Activated CD4-positive, alpha-beta T cell treated with anti-CD3 and anti-CD28 coated beads, Interleukin-2, amount 50 U/mL, for 4 hours (primary cell): ENCODE data around the gene ZNRD2.

ENCODE experiments used
- DNase-seq, 2 experiments: peaks; one replicate each; pipeline ENCODE4 v3.0.0-alpha.2; 2020

ZNRD2 gene

DNA sequence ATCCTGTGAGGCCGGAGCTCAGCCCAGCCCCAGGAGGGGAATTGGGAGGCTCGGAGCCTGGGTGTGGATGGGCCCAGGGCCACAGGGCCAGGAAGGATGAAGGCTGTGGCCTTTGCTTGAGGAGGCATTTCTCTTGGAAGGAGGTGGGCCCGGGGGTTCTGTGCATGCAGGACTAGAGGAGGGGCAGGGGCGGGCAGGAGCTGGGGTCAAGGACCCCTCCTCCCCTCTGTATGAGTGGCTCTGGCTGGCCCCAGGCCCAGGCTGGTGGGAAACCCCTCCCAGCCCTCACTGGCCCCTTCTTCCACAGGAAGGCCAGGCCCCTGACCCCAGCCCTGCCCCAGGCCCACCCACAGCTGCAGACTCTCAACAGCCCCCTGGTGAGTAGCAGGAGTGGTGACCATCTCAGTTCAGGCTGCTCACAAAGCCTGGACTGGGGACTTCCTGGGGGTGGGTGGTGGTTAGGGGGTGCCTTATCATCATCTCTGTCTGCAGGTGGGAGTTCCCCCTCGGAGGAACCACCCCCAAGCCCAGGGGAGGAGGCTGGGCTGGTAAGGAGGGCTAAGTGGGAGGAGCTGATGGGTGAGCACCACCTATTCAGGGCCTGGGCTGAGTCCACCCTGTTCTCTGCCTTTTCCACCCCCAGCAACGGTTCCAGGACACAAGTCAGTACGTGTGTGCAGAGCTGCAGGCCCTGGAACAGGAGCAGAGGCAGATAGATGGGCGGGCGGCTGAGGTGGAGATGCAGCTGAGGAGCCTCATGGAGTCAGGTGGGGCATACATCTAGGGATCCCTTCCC lies 19.4 kb downstream of the ZNRD2 start:
- no peak for DNase-seq

DNA sequence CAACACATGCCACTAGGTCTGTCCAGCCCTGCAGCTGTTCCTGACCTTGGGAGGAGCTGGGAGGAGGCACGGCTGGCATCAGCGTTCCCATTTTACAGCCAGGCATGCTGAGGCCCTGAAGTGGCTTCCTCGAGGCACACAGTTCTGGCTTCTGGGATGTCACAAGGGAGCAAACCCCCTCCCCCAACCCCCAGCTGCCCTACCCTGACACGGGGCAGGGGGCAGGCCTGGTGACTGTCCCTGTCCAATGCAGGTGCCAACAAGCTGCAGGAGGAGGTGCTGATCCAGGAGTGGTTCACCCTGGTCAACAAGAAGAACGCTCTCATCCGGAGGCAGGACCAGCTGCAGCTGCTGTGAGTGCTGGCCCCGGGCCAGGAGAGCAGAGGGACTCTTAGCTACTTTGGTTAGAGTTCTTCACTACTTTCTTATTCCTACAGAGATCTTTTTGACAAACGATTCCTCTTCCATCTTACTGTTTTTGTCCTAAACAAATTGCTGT lies 20.0 kb downstream of the ZNRD2 start:
- DNase-seq: no peak

DNA sequence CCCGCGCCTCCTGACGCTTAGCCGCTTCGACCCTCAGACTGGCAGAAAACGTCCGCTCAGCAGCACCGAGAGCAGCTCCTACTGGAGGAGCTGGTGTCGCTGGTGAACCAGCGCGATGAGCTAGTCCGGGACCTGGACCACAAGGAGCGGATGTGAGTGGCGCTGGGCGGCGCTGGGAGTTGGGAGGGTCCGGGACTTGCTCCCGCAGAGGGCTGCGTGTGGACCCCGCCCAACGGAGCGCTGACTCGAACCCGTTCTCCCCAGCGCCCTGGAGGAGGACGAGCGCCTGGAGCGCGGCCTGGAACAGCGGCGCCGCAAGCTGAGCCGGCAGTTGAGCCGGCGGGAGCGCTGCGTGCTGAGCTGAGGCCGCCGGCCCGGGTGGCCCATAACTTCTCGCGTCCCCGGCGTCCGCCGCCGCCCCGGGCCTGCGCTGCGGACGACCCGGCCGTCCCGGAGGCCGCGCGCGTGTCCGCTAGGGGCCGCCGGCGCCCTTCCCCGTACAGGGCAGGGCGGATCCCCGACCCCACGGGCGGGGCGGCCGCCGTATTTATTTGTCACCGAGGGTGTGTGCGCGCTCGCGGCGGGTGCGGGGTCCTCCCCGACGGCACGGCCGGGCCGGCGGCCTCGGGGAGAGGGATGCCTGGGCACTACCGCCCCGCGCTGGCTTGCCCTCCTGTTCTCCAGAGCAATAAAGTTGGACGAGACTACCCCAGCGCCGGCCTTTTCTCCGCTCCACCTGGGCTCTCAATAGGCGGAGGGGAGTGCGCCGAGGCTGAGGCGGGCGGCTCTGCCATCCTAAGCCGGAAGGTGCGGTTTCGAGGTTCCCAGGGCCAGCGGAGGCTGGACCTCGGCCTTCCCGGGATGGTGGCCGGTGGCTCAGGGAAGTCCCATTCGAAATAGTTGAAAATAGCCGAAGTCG lies 21.9 kb downstream of the ZNRD2 start:
- DNase-seq: no peak

DNA sequence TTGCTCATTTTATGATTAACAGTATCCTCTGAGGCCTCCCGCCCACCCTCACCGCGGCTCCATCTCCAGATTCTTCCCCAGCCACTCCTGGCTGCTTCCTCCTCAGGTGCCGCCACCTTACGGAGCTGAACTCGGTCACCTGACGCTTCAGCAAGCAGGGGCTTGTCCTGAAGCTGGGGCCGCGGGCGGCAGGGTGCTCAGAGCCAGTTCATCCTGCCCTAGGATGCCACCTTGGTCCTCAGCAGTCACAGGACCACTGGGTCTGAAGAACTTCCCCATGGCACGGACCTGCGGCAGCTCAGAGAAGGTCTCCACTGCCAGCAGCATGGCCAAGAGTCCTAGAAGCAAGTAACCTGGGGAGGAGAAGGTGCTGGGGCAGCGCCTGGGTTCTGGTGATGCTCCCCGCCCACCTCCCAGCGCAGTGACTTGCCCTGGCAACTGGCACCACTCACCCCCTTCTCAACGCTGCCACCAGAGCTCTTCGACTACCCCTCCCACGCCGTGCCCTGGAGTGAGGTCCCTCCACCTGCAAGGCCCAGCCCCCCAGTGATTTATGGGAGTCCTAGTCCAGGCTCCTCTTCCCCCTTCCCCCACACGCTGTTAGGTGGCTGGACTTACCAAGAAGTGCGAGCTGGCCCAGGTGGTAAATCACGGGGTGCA lies 22.7 kb downstream of the ZNRD2 start:
- no peak for DNase-seq

DNA sequence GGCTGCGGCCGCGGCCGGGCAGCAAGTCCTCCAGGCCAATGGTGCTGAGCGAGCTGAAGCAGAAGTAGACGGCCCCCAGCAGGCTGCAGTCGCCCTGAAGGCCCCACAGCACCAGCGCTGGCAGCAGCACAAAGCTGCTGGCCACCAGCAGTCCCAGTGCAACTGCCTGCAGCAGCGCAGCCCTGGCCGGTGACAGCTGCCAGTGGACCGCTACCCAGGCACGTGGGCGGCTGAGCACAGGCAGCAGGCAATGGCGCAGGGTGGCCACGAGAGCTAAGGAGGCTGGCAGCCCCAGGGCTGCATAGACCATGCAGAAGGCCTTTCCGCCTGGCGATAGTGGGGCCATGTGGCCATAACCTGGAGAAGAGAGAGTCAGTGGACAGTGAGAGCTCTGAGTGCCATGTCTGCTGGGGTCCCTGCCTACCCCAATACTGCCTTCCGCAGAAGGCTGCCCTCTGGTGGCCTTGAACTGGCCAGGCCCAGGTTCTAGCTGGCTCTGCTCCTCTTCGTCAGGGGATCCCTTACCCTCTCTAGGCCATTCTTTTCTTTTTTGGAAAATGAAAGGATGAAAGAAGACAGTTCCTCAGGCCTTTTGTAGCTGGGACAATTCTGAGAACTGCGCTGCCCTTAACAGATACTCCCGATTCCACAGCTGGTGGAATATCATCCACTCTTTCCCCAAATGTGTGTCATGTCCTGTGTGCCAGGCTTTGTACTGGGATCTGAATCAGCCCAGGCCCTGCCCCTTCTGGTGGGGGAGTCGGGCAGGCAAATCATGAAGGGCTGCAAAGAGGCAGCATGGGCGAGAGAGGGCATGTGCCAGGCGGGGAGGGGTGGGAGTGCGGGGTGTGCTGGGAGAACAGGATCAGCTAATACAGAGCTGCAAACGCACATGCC lies 23.5 kb downstream of the ZNRD2 start:
- DNase-seq: peak in 1 of 2 experiments; percentile 34

DNA sequence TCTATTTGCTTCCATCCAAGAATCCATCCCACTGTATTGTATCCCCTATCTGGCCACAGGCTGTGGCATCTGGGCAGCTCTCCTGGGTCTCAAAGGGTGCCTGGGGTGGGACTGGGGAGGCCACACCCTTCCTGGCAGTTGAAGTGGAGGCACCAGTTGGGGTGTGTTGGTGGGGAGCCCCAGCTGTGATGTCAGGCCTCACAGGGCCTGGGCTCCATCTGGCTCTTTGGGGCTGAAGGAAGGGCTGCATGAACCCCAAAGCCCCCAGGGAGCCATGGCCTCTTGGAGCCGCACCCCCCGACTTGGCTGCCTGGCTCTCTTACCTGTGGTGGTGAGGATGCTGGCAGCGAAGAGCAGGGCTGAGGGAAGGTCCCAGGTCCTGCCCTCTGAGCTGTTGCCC lies 24.9 kb downstream of the ZNRD2 start:
- no peak for DNase-seq

DNA sequence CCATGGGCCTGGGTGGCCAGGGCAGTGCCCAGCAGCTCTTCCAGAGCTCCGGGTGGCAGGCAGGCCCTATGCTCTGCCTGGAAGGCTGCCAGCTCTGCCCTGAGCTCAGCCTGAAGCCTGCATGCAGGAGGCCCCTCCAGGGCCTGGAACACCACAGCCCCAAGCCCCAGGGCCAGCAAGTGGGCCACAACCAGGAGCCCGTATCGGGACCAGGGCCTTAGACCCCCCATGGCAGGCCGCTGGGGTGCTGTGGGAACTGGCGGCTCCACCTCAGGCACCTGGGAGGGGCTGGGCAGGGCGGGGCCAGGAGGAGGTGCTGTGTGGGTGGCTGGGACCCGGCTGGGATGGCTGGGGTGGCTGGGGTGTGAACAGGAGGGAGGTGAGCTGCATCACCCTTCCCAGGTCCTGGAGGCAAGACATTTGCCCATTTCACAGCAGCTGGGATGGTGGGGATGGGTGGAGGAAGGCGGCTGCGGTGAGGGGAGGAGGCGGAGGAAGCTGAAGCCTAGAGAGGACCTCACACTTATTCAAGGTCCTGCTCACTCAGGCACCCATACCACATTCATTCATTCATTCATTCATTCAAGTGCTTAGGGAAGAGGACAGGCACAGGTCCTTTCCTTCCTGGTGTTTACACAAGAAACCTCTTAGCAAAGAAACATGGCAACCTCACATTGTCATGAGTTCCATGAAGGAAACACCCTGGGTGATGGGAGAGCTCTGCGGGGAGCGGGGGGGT lies 25.4 kb downstream of the ZNRD2 start, which contains the start of gene KCNK7:
KCNK7 (minus strand) TSS at position 258 of the 739 bp plus-strand sequence; CDS start at position 230, 28 bp downstream.
- DNase-seq: no peak

DNA sequence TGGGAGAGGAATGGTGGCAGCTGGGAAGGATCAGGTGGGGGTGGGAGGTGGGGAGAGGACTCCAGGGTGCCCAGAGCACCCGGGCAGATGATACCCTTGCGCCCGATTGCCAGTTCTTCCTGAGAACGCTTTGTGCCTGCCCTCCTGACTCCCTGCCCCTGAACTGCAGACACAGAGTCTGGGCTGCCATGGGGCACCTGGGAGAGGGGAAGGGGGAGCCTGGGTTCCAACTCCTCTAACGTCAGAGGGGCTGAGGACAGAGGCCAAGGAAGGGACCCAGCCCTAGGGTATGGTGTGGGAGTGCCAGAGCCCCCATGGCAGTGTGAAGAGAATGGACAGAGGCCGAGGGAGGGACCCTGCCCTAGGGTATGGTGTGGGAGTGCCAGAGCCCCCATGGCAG lies 26.2 kb downstream of the ZNRD2 start:
- no peak for DNase-seq

DNA sequence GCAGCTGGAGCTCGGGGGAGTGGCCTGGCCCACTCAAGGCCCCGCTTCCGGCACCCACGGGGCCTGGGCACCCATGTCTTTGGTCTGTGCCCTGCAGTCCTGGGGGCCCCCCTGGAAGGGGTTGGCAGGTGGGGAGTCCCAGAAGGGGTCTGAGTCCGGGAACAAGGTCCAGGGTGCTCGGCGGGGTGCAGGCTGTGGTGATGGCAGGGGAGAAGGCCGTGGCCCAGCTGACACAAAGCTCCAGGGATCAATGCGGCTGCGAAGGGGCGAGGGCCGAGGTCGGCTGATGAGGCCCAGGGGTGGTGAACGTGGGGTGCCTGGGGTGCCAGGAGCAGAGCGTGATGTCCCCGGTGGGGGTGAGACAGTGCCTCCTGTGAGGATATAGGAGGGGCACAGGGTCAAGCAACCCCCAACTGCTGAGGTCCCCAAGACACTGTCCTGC lies 28.0 kb downstream of the ZNRD2 start:
- DNase-seq: no peak

DNA sequence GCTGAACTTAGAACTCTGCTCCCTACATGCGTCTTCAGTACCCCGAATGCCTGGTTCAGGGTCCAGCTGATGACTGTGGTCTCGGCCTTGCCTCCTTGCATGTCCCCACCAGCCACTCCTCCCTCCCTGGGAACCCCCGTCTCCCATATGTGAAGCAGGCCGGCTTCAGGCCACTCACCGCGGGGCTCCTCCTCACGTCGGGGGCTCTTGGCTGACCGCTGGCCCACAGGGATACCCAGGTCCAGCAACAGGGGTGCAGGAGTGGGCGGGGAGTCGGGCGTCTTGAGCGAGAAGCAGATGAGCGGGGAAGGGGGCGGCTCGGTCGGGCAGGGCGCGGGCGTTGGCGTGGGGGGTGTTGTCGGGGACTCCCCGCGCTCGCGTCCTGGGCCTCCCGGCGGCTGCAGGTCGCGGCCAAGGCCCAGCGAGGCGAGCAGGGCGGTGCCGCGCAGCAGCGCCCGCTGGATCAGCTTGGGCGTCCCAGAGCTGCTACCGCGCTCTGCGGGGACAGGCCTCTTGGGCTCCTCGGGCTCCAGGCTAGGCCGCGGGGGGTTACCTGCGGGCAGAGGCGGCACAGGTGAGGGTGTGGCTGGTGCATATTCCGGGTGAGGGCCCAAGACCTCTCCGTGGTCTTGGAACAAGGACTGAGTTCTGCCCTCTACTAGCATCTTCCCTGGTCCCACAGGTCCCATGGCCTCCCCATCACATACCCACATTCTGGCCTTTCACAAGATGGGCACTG lies 29.1 kb downstream of the ZNRD2 start:
- no peak for DNase-seq

DNA sequence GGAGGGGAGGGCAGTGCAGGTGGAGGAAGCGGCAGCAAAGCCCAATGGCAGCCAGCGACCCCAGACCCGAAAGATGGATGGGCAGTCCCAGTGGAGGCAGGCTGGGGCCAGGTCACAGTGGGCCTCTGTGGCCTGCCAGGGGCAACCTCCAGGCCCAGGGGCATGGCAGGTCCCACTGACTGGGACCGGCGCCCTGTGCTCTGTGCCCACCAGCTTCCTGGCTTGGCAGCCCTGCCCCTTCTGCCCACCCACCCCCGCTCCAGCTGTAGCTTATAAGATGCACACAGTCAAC lies 29.6 kb downstream of the ZNRD2 start:
- DNase-seq: no peak

DNA sequence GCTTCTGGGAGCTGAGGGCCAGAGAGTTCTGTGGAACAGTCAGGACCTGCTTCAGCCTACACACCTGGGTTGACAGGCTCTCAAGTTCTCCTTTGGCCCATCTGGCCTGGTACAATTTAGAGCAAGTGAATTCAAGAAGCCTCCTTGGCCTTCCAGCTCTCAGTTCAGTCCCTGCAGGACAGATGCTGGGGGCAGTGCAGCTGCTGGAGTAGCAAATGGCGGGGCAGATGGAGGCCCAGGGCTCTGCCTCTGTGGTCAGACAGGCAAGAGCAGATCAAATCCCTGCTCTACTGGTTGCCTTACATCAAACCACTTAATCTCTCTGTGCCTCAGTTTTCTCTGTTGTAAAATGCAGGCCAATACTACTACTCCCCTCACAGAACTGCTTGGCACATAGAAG lies 34.0 kb downstream of the ZNRD2 start:
- no peak for DNase-seq

DNA sequence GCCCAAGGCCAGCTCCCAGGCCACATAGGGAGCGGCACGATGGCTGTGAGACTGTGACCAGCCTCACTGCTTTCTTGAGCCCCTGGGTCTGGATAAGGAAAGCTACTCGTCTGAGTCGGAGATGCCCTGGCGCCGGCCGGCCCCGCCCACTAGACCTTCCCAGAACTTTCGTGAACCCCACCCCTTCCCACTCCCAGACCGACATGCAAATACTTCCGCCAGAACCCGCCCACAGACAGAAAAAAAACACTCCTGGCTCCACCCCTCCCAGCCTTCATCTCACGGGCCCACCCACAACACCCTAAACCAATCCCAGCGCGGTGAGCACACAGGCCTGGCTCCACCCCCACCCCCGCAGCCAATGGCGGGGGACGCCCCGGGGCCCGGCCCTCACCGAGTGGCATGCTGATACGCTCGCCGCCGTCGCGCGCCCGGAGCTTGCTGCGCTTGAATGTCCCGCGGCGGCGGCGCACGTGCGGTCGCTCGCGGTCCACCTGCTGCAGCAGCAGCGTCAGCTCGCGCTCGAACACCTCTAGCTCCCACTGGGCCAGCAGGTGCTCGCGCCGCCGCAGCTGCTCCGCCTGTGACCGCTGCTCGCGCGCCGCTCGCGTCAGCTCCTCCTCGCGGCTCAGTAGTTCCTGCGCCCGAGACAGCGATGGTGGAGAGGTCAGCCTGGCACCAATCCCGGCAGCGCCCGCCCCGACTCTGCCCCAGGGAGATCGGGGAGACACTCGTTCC lies 36.8 kb downstream of the ZNRD2 start:
- DNase-seq: no peak

DNA sequence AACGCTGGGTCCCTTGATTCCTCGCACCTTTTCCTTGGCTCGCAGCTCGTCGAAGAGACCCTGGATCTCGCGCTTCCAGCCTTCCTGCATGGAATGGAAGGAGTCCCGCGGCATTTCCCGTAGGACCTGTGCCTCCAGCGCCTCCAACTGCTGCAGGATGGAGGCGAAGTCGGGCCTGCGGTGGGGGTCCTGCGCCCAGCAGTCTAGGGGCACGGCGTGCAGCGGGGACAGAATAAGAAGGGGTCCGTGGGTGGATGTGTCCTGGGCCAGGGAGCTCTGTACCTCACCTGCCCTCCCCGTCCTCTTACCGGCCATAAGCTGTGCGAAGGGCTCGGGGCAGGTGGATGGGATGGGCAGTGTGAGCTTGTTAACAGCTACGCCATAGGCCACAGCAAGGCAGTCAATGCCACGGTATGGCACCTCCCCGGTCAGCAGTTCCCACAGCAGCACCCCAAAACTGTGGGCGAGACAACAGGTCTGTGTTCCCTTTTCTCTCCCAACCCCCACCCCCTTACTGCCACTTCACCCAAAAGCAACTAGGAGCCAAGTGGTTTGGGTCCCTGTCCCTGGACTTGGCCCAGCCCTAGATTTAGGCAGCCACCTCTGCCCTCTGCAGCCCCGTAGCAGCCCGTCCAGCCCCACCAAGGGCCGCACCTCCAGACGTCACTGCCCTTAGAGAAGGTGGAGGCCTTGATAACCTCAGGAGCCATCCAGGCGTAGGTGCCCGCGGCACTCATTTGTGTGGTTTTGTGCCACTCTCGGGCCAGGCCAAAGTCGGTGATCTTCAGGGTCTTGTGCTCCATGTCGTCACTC lies 37.5 kb downstream of the ZNRD2 start:
- no peak for DNase-seq

DNA sequence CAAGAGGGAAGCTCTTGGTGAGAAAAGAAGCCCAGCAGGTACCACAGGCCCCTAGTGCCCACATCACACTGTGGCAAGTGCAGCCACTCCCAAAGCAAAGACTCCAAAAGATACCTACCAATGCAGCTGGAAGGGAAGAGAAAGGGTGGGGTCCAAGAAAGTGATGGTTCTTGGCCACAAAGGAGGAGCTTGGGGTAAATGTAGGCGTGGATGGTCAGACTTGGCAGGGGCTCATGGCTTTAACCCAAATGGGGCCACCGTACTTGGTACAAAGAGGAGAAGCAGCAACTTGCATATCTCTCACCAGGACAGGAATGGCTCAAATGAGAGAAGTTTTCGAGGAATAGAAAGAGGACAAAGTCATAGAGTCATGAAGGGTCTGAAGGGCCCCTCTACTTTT lies 39.0 kb downstream of the ZNRD2 start:
- no peak for DNase-seq

DNA sequence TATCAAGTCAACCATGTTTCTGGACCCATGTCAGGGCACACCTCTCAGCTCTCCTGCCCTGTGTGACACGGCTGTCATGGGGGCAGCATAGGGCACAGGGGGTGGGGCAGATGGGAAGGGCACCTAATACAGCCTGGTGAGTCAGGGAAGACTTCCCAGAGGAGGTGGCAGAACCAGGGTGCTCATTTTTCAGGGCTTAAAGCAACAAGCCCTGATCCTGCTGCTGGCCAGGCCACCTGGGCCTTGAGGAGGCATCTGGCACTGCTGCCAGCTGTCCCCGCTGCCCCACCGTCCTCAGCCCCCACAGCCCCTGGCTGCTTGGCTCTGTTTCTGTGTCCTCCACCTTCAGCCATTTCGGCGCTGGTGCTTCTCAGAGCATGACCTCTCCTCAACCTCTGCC lies 39.4 kb downstream of the ZNRD2 start:
- no peak for DNase-seq

DNA sequence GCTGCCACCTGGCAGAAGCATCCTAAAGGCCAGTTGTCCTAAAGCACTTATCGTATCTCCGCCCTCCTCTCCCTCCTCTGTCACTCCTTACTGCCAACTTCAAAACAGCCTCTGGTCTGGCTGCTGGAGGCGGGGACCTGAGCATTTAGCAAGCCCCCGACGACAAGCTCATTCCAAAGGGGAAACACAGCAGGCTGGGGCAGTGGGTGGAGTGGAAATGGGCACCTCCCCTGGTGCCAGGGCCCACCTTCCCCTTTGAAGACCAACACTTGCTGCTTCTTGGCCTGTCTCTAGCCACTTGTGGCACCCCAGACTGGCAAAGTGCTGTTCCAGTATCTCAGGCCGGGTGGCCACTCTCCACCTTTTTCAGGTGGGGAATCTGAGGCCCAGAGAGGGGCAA lies 40.1 kb downstream of the ZNRD2 start:
- DNase-seq: no peak

DNA sequence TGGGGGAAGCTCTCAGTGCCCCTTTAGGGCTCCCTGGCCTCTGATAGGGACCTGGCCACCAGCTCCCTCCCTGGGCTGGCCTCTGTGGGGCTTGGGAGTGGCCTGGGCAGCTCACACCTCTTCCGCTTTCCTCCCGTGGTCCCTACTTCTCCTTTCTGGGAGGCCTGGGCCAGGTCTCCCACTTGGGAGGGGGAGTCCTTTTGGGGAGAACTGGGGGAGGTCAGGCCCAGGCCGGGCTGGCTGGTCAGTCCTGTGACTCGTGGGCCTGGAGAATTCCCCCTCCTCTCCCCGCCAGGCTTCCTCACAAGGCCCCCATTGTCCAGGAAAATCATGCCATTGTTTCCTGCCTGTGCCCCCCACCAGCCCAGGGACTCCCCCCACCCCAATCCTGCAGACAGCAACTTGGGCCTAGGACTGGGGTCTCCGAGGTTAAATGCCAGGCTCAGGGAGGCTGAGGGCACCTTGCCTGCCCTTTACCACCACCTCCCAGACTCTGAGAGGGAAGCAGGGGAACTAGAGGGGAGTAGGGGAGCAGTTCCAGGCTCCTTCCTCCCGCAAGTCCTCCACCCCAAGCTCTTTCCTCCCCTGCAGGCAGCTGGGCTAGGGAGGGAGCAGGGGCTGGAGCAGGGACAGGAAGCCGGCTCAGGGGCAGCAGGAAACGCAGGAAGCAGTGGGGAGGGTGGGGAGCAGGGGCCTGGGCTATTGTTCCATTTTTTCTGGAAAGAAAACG lies 40.9 kb downstream of the ZNRD2 start:
- DNase-seq: no peak
